Stimulated activated CD4-positive, alpha-beta T cell treated with anti-CD3 and anti-CD28 coated beads, TNF-alpha, amount 100 ng/mL, for 1 hour (primary cell): ENCODE results near the gene ERCC6.

ENCODE experiments used
- DNase-seq, 3 donors: peaks; one replicate each; pipeline ENCODE4 v3.0.0-alpha.2; 2020; ENCODE audit warnings: low read depth in 3 of 3, low spot score in 1 of 3

ERCC6 gene

DNA sequence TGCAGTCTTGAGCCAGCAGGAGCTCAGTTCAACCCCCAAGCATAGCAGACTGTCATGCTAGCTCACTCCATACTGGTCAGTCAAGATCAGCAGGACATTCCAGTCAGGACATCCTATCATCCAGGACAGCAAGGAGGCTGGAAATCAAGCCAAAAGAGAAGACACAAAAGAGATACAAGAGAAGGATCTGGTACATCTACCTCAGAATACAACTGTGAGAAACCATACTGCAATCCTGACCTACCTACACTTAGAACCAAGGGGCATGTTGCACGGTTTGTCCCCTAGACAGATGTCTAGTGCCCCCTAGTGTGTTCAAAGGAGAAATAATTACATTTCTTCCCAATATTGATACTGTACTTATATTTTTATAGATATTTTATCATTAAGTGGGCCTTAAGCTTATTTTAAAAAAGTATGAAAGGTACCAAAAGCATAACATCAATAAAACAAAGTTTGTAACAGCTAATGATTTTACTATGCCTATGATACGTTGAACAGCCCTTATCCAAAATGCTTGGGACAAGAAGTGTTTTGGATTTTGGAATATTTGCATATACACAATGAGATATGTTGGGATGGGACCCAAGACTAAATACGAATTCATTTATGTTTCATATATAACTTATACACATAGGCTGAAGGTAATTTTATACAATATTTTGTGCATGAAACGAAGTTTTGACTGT is 26.7 kb downstream of the ERCC6 start:
- DNase-seq = no peak

- no peak for DNase-seq
Measured at GRCh38 chr10:49509771-49510303, 29.1 kb downstream of the ERCC6 start.

DNA sequence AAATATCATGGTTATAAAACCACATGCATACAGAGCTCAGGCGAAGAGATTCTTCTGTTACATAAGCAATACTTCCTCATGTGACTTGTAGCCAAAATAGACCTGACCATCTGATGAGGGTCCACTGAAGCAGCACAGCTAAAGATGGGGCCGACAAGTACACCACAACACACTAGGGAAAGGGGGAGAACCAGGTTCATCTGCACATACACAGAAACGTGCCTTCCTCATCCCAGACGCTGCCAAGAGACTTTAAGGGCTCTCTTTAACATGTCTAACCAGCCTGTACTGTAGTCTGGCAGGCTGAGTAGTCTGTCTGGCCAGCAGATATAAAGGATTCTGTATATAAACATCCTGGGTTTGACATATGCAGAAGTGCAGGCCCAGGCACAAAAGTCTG is 30.3 kb downstream of the ERCC6 start:
- no peak for DNase-seq

- DNase-seq = no peak
Measured at GRCh38 chr10:49508249-49508648, 30.7 kb downstream of the ERCC6 start.

DNA sequence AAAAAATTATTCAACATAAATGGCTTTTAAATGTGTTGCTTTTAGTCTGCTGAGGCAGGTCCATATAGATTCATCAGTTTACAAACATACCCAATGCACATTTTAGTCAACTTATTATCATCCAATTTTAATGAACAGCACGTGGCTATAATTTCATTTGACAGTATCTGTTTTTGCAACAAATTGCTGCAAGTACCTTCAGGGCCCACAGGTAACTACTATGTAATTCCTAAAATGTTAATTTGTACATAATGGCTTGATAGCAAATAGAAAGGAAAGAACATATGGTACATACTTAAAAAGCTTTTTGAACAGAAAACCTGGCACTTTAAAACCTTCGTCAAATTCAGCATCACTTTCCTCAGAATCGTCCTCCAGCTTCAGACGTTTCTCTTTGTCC is 33.3 kb downstream of the ERCC6 start:
- DNase-seq = no peak

DNA sequence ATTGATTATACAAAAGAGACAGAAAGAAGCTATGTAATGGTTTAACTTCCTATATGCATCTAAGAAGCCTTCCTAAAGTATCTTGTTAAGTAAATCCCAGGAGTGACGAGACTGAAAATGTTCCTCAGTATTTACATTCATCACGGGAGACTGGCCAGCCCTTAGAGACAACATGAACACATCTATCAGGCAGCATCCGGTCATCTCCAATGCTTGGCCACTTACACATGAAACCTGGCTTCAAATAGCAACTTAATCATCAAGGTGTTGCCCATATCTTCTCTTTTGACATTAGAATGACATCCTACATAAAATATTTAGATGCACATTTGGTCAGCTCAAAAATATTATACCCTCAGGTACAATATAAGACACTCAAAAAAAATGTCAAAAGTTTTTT is 33.8 kb downstream of the ERCC6 start:
- no peak for DNase-seq

GRCh38 chr10:49504528-49504927 is 34.4 kb downstream of the ERCC6 start:
- DNase-seq = no peak

GRCh38 chr10:49502358-49502757 is 36.6 kb downstream of the ERCC6 start:
- DNase-seq = no peak

GRCh38 chr10:49500412-49500811 is 38.5 kb downstream of the ERCC6 start:
- DNase-seq = no peak

DNA sequence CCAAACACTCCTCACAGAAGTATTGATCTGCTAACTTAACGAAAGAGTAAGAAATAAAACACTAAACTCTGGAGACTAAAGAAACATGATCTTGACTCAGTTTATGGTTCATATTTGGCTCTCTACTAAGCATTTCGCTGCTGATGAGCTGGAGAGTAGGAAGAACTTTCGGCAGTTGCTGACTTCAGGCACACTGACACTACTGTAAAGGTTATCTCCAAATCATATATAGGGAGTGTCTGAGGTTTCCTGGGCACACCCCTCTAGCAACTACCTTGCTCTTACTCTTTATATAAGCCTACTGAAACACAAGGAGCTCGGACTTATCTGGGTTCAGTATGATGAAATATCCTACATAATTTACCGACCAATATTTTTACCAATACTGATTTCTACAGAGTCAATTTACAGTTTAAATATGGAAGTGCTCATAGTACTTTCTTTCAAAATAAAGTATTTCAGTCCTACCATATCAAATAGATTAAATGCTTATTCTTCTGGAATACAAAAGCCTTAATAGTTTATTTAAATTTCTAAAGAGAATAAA is 39.5 kb downstream of the ERCC6 start:
- no peak for DNase-seq

DNA sequence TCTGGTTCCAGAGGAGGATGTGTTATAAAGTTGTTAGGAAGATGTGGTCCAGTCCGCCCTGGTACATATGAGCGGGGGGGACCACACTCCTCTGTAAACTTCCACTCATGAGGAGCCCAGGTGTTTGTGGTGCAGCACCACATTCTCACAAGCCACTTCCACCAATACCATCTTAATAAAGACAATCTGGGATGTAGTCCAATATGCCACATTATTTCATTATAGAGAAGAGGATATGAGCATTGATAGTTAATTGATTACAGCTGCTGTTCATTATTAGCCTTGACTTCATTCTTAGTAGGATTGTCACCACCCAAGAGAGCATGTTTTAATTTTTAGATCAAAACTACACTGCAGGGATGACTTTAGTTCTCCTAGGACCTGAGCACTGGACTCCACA is 40.5 kb downstream of the ERCC6 start:
- no peak for DNase-seq

GRCh38 chr10:49497358-49497757 is 41.6 kb downstream of the ERCC6 start:
- no peak for DNase-seq

- DNase-seq = no peak
Measured at GRCh38 chr10:49488056-49488717, 50.7 kb downstream of the ERCC6 start.

- DNase-seq = no peak
Measured at GRCh38 chr10:49486738-49487137, 52.2 kb downstream of the ERCC6 start.

GRCh38 chr10:49486009-49486408 is 52.9 kb downstream of the ERCC6 start:
- no peak for DNase-seq

- no peak for DNase-seq
Measured at GRCh38 chr10:49484486-49485235, 54.3 kb downstream of the ERCC6 start.

DNA sequence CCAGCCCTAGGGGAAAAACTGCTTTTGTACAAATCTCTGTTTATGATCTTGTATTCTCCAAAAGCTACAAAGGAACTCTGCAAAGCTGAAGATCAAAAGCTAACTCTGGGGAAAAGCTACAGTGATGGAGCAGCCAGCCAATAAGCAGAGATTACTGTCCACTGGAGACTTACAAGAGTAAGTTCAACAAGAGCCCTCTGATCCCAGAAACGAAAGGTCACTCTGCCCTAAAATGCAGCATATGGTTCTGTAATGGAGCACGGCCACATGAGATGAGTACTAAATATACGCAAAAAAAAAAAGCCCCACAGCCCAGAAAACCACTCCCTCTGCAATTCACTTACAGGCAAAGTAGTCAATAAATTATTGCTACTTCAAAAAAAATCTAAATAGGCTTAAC is 60.1 kb downstream of the ERCC6 start:
- DNase-seq = no peak

DNA sequence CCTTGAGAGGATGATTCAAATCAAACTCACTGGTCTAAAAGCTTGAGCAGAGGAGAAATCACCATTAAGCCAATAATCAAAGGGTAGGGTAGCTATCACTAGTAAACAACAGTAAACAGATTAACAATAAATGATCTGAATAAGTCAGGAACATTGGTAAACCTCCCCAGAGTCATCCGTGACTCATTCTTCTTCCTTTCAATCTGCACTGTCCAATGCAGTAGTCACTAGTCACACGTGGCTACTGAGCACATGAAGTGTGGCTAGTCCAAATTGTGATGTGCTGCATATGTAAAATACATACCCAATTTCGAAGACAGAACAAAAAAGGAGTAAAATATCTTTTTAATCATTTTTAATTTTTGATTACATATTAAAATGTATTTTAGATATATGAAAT is 64.0 kb downstream of the ERCC6 start:
- DNase-seq = no peak

GRCh38 chr10:49471532-49471931 is 67.4 kb downstream of the ERCC6 start:
- no peak for DNase-seq

DNA sequence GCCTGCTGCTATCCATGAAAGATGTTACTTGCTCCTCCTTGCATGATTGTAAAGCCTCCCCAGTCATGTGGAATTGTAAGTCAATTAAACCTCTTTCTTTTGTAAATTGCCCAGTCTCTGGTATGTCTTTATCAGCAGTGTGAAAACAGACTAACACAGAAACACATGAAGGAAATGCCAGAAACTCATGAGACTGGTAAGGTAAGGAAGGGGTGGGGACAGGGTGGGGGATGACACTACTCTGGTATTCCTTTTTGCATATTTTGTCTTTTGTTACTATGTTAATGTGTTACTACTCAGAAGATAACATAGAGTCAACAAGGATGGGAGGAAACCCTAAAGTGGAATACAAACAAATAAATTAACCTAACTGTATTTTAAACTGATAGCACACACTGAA is 73.2 kb downstream of the ERCC6 start:
- no peak for DNase-seq
